Loucy (cell line): ENCODE results near the gene RMI1.

Experiments
- H2AFZ ChIP-seq: fragments of 200-600 bp; sonication (generic); 2 replicates; pipeline ENCODE4 v1.6.0; 2016; ENCODE audit warnings: antibody characterized with exemption, mild to moderate bottlenecking, low read length, moderate library complexity
- H3F3A ChIP-seq: fragments of 200-600 bp; 2 replicates; pipeline ENCODE4 v1.6.0; 2016; ENCODE audit warnings: antibody characterized with exemption, low read depth, mild to moderate bottlenecking
- H3K27me3 ChIP-seq: fragments of 200-600 bp; sonication (generic); 2 replicates; pipeline ENCODE4 v1.6.1; 2014; ENCODE audit warnings: low read length, mild to moderate bottlenecking; ENCODE audit not compliant: insufficient read depth, poor library complexity, severe bottlenecking
- H3K36me3 ChIP-seq: fragments of 200-600 bp; sonication (generic); 2 replicates; pipeline ENCODE4 v1.6.1; 2016; ENCODE audit warnings: low read length; ENCODE audit not compliant: insufficient read depth
- H3K4me1 ChIP-seq: fragments of 200-600 bp; sonication (generic); 2 replicates; pipeline ENCODE4 v1.5.1; 2014; ENCODE audit warnings: low read length, mild to moderate bottlenecking; ENCODE audit not compliant: insufficient read depth, poor library complexity, severe bottlenecking
- H3K4me2 ChIP-seq: fragments of 200-600 bp; sonication (generic); 2 replicates; pipeline ENCODE4 v1.6.0; 2014; ENCODE audit warnings: antibody characterized with exemption, low read length, low read depth, mild to moderate bottlenecking; ENCODE audit not compliant: poor library complexity, severe bottlenecking
- H3K4me3 ChIP-seq: fragments of 200-600 bp; sonication (generic); 2 replicates; pipeline ENCODE4 v1.5.1; 2014; ENCODE audit warnings: low read length, mild to moderate bottlenecking, mixed read lengths; ENCODE audit not compliant: poor library complexity, severe bottlenecking
- H3K79me2 ChIP-seq: fragments of 200-600 bp; sonication (generic); 2 replicates; pipeline ENCODE4 v1.6.1; 2014; ENCODE audit warnings: low read length; ENCODE audit not compliant: insufficient read depth
- H3K9ac ChIP-seq: fragments of 200-600 bp; sonication (generic); 2 replicates; pipeline ENCODE4 v1.6.0; 2014; ENCODE audit warnings: mild to moderate bottlenecking, low read depth, low read length, moderate library complexity; ENCODE audit not compliant: poor library complexity, severe bottlenecking
- H3K9me2 ChIP-seq: fragments of 200-600 bp; sonication (generic); replicated peaks from 2 replicates; pipeline ENCODE4 v1.6.1; 2016; ENCODE audit warnings: low read depth, low read length, mixed read lengths
- H3K9me3 ChIP-seq: fragments of 200-600 bp; sonication (generic); 2 replicates; pipeline ENCODE4 v1.6.1; 2014; ENCODE audit warnings: mild to moderate bottlenecking, antibody characterized with exemption, low read length, low read depth; ENCODE audit not compliant: insufficient read depth
- H4K20me1 ChIP-seq: fragments of 200-600 bp; sonication (generic); 2 replicates; pipeline ENCODE4 v1.6.0; 2014; ENCODE audit warnings: antibody characterized with exemption, low read length, mild to moderate bottlenecking; ENCODE audit not compliant: insufficient read depth, poor library complexity, severe bottlenecking
- EZH2phosphoT487 ChIP-seq: fragments of 200-600 bp; IDR thresholded peaks from 2 replicates; pipeline ENCODE4 v1.6.1; 2018; ENCODE audit warnings: antibody characterized with exemption, mild to moderate bottlenecking, moderate library complexity, borderline replicate concordance
- TF ChIP-seq, protein P1 (sequence below): fragments of 200-600 bp; sonication (generic); conservative IDR thresholded peaks from 2 replicates; pipeline ENCODE4 v1.5.1; 2014; ENCODE audit warnings: mild to moderate bottlenecking, antibody characterized with exemption, low read length

RMI1 gene

DNA sequence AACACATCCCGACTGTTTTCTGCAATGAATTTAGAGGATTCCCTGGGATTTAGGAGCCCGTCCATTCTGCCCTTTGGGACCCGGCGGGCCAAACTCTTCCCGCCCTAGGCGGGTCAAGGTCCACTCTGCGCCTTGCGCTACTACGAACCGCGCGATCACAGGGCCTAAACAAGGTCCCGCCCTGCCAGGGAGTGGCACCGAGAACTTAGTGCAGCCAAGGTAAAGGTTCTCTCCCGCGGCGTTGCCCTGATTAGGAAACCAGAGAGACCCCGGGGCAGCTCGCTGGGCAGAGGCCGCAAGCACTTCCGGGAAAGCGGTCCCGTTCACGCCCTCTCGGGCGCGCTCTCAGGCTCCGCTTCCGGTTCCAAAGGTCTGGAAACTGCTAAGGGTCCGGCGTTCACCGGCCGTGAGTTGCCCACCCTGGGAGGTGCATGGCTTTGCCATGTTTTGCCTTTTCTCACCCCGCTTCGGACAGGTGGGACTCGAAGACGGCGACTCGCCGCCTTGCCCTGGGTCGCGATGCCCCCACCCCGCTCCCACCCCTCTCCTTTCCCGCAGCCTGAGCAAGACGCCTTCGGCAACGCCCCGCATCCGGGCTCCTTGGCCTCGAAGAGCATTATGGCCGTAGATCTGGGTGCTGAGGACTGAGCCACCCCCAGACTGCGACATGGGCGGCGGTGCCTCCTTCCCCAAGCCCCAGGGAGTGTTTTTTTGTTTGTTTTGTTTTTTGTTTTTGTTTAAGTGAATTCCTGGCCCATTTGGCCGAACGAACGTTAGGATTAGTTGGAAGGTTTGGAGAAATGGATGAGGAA, 24.0 kb upstream of the RMI1 start:
- H2AFZ ChIP-seq: peak overlapping the region; percentile 98
- no peaks in the 10 kb centered on the region for H3K27me3 ChIP-seq
- peaks cover 13% of the 10 kb centered on the region for H3K4me1 ChIP-seq
- no peaks in the 10 kb centered on the region for H3K36me3 ChIP-seq
- H3K9me3 ChIP-seq: no peaks in the 10 kb centered on the region
- no peaks in the 10 kb centered on the region for H3K9me2 ChIP-seq
- TF ChIP-seq EZH2phosphoT487: no peak
- TF ChIP-seq, protein P1, sequence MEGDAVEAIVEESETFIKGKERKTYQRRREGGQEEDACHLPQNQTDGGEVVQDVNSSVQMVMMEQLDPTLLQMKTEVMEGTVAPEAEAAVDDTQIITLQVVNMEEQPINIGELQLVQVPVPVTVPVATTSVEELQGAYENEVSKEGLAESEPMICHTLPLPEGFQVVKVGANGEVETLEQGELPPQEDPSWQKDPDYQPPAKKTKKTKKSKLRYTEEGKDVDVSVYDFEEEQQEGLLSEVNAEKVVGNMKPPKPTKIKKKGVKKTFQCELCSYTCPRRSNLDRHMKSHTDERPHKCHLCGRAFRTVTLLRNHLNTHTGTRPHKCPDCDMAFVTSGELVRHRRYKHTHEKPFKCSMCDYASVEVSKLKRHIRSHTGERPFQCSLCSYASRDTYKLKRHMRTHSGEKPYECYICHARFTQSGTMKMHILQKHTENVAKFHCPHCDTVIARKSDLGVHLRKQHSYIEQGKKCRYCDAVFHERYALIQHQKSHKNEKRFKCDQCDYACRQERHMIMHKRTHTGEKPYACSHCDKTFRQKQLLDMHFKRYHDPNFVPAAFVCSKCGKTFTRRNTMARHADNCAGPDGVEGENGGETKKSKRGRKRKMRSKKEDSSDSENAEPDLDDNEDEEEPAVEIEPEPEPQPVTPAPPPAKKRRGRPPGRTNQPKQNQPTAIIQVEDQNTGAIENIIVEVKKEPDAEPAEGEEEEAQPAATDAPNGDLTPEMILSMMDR: no peak
- peak overlapping the region; percentile 74 for H3K9ac ChIP-seq
- no peaks in the 10 kb centered on the region for H4K20me1 ChIP-seq
- peak overlapping the region; percentile 91 for H3K4me2 ChIP-seq
- no peaks in the 10 kb centered on the region for H3K79me2 ChIP-seq
- peak overlapping the region; percentile 86 for H3K4me3 ChIP-seq
- H3F3A ChIP-seq: no peaks in the 10 kb centered on the region

DNA sequence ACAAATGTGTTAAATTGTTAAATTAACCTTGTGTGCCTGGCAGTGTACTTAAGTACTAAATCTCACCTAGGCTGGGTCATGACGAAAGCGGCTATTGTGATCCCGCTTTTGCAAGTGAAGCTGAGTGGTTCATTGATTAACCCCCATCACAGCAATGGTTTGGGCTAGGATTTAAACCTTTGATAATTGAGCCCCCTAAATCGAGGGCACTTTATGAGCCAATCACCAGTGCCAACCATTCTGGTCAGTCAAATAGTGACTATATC, 23.4 kb upstream of the RMI1 start:
- TF ChIP-seq, protein P1: no peak
- TF ChIP-seq EZH2phosphoT487: no peak
- Histone ChIP-seq H2AFZ (peak overlapping the region; percentile 98), H3K36me3 (no peaks in the 10 kb centered on the region), H3K27me3 (no peaks in the 10 kb centered on the region), H3K9me2 (no peaks in the 10 kb centered on the region), H3K4me2 (peak overlapping the region; percentile 91), H4K20me1 (no peaks in the 10 kb centered on the region), H3K9me3 (no peaks in the 10 kb centered on the region), H3K9ac (peak overlapping the region; percentile 74), H3F3A (no peaks in the 10 kb centered on the region), H3K4me3 (peak overlapping the region; percentile 86), H3K79me2 (no peaks in the 10 kb centered on the region), H3K4me1 (peaks cover 13% of the 10 kb centered on the region)

DNA sequence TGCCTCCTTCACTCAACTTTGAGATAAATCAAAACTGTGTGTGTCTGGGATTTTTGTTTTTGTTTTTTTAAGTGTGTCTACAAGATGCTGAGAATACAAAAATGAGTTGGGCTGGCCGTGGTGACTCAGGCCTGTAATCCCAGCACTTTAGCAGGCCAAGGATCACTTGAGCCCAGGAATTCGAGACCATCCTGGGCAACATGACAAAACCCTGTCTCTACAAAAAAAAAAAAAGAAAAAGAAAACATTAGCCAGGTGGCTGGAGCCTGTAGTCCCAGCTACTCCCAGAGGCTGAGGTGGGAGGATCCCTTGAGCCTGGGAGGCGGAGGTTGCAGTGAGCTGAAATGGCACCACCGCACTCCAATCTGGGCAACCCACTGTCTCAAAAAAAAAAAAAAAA, 21.5 kb upstream of the RMI1 start:
- Histone ChIP-seq H4K20me1 (no peaks in the 10 kb centered on the region), H3K9me2 (no peaks in the 10 kb centered on the region), H3F3A (no peaks in the 10 kb centered on the region), H3K4me3 (no peak overlapping the region), H3K9ac (no peak overlapping the region), H3K36me3 (no peaks in the 10 kb centered on the region), H3K9me3 (no peaks in the 10 kb centered on the region), H3K79me2 (no peaks in the 10 kb centered on the region), H2AFZ (no peak overlapping the region), H3K4me1 (peaks cover 13% of the 10 kb centered on the region), H3K4me2 (no peak overlapping the region), H3K27me3 (no peaks in the 10 kb centered on the region)
- TF ChIP-seq EZH2phosphoT487: no peak
- TF ChIP-seq, protein P1: no peak
